ENCODE data around the gene MMP23B. TPM values are rescaled to one million over a fixed set of nuclear protein-coding genes. Genes with fewer than 3 reads are reported as not detected.
"Not testable (repeated sequence)": the region's sequence is repeated elsewhere in the genome, so short reads cannot be mapped to it uniquely, and the experiment has no call there.

MMP23B gene
- total RNA-seq, 1 donor from 2014 or later = 30.7 TPM

DNA sequence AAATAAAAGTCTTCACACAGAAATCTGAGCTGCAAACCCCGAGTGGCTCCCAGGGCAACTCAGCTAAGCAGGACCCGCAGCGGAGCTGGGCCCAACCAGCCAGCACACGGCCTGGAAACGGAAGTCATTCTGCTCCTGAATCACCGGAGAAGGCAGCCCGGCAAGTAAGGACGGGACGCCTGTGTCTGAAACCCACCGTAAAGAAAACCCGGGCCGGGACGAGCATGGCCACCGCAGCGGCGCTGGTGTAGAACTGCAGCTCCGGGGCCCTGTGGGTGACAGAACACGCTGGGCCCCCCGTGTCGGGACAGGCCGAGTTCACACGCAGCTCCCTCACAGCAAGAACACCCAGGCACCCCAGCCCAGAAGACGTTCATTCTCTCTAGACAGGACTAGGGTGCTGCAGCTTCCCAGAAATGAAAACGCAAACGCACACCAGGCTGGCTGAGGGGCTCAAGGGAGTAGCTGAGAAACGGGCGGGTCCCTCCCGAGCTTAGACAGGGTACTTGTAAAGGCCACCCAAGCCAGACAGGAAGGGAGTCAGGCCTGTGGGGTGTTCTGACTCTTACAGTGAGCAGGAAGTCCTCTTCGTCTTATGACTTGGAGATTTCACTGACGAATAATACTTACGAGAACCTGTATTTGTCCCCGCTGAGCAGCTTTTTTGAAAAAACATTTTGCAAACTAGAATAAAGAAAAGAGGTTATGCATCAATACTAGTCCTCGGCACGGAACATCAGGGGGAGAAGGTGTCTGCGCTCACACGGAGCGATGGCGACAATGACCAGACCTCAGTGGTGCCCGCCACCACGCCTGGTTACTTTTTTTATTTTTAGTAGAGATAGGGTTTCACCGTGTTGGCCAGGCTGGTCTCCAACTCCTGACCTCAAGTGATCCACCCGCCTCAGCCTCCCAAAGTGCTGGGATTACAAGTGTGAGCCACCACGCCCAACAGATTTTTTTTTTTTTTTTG lies 37.8 kb downstream of the MMP23B start:
- no peak for DNase-seq

DNA sequence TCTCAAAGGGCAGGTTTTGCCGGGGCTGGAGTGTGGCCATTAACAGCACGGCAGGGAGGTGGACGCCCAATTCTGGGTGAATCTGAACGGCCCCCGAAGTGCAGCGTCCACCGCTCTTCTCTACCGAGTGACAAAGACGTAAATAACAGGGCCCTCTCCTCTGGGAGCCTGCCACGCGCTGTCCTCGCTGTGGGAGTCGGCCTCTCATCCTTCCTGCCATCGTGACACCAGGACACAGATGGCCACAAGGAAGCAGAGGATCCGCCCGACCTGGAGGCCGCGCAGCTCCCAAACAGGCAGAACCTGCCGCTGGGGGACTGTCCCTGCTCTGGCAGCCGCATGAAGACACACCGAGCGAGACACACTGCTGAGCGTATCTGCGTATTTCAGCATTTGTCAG lies 38.9 kb downstream of the MMP23B start:
- no peak for DNase-seq

DNA sequence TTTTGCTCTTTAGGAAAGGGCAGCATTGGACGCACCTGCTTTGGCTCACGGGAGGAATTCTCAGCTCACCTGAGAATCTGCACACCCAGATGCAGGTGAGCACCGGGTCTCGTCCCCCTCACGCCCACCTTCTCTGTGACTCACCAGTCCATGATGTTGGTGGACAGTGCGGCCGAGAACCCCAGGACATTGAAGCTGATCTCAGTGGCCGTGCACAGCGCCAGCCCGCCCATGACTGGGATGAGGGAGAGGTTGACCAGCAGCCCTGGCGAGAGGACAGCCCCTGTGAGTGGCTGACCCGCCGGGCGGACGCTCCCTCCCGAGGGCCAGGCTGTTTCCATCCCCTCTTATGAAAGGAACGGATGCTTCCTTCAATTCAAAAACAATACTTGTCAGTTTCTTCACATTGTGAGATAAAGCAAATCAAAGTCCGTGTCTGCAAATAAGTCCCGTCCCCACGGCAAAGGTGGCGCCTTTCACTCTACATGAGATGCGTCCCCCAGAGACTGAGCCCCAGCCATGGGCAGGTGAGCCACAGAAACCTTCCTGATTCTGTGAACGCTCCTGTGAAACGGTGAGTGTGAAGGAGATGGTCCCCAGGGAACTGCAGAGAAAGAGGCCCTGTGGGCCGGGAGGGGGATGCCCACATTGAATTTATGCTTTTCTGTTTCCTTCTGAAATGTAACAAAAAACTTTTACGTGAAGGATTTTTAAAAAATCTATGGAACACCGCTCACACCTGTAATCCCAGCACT lies 39.6 kb downstream of the MMP23B start:
- no peak for DNase-seq

DNA sequence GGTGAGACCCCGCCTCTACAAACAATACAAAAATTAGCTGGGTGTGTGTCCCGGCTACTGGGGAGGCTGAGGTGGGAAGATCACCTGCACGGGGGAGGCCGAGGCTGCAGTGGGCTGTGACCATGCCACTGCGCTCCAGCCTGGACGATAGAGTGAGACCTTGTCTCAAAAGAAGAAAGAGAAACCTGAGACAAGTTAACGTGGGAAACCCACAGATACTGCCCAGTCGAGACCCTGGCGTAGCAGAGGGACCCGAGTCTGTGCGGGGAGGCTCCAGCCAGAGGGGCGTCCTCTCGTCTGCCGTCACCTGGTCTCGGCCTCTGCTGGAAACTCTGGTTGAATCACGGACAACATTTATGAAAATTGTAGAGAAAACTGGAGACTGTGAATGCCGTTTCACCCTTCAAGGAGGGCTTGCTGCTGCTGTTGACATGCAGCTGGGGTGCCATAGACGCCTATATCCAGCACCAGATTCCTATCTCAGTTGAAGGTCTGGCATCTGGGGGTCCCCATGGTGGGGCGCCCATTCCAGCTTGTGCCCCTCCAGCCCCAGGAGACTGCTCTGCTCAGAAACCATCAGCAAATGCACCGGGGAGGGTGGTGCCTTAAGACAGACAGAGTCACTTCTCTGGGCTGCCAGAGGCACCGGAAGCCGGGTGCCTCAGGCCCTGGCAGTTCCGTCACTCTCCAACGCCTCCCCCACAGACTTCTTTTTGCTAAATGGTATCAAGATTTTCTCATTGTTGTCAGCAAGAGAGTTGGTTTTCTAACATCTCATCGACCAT lies 40.4 kb downstream of the MMP23B start:
- no peak for DNase-seq

DNA sequence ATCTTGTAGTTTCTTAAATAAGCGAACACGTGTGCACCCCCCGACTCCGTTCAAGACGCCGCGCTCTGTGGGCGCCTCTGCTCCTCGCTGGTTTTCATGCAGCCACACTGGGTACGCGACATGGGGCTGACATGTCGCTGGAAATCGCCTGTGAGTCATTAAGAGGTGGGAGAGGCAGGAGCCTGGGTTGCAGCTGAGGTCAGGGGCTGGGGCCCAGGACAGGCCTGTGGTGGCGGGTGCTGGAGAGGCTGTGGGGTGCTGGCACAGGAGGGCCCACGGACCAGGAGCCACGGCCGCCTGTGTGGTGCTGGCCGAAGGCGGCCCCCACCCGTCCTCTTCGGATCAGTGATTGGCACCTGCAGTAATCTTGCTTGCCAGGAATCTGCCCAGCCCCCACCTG lies 42.8 kb downstream of the MMP23B start:
- DNase-seq = not testable (repeated sequence)

DNA sequence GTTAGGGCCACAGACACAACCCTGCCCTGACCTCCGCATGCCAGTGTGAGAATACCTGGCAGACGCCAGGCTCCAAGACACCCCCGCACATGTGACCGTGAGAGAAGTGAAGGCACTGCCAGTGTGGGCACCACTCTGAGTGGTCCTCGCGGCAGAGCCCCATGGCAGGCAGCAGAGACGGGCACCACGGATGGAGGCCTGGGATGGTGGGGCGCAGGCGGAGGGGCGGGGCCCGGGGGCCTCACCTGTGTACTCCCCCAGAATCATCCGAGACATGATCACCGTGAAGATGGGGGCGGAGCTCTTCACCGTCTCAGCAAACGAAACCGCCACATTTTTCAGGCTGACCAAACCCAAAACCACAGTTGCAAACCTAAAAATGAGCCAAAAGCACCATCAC lies 43.2 kb downstream of the MMP23B start:
- not testable (repeated sequence) for DNase-seq

DNA sequence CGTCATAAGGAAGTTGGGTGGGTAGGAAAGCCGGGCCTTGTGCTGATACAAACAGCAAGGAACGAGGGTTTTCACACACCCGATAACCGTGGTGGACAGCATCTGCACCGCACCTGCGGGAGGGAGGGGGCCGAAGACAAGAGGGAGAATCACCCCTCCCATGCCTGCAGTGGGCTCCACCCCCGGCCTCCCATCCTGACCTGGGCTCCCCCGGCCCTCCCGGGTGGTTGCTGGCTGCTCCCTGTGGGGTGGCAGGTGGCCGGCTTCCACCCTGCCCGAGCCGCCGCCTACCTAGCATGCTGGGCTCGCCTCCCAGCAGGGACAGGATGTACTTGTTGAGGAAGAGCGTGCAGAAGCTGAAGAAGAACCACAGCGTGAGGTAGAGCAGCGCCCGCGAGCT lies 44.1 kb downstream of the MMP23B start:
- DNase-seq = not testable (repeated sequence)

DNA sequence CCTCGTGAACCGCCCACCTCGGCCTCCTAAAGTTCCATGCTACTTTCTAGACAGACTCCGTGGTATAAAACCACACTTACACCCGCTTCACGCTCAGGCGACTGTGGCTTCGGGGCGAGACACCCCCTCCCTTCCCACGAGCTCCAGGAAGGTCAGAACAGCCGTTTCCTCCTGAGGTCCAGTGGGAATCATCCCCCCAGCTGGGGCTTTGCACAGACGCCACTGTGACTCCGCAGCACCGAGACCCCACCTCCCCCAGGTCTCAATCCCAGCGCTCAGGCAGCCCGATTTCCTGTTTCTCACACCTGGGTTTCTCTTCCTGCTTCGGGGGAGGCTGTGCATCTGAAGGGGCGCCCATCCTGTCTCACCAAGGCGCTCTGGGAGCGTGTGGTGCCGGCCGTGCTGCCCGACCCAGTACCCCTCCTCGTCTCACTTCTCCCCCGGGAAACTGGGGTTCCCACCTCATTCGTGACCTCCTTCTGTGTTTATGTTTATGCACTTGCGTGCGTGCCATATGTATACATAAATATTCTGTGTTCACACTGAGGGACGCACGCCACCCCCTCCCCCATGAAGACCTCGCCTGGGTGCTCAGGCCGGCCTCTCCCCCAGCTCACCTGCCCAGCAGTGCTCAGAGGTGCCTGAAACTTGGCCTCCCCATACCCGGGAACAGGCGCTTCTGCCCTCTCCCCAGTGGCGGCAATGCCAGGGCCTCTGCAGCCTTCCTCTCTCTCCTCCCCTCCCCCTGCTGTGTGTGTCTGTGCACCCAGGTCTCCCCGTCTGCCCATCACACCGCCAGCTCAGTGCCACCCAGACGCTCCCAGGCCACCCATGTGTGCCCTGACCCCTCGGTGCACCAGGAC lies 46.0 kb downstream of the MMP23B start:
- no peak for DNase-seq

DNA sequence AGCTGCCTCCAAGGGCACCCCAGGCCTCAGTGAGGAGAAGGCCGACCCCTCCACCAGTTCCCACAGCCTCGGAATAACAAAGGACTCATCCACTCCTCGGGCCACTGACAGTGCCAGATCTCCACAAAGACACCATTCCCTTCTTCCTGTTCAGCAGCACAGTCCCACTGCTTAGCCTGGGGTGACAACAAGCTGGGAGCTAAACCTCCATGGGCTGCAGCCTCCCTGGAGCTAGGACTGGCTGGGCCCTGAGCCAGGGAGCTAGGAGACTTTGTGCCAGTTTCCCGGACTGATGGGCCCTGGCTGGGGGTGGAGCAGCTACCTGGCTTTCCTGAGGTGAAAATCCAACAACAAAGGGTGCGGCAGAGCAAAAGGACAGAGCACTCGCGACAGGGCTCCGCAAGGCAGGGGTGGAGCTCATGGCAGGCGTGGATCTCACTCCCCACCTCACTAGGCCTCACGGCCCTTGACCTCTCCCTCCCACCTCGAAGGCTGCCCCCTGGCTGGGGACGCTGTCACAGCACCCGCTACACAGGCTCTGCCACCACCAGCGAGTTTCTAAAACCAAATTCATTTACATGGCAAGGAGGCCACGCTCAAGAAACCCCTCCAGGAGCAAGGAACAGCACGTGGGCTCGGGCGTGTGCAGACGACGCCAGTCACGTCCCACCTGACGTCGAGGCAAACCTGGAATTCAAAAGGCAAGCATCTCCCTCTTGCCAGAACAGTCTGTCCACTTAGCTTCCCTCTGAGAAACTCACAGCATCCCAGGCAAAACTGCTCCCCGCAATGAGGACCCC lies 46.8 kb downstream of the MMP23B start:
- no peak for DNase-seq

DNA sequence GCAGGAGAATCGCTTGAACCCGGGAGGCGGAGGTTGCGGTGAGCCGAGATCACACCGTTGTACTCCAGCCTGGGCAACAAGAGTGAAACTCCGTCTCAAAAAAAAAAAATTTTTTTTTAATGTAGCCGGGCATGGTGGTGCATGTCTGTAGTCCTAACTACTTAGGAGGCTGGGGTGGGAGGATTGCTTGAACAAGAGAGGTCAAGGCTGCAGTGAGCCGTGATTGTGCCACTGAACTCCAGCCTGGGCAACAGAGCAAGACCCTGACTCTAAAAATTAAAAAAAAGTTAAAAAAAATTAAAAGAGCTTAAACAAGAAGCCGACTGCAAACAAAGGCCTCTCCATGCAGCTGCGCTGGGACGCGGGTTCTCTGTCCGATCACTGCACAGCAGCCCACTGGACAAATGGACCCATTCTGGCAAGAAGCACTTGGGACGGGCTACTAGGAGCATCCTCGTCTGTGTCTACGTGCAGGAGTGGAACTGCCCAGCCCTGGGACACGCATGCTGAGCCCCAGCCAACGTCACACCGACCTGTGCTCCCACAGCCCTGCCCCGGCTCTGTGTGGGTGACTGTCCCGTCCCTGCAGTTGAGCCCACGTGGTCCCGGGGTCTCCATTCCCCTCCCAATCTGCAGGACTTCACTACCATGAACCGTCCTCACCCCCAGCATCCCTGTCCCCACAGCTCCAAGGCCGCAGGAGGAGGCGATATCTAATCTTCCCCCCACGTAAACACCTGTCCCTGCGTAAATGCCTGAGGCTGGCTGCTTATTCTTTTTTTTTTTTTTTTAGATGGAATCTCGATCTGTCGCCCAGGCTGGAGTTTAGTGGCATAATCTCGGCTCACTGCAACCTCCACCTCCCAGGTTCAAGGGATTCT lies 48.3 kb downstream of the MMP23B start:
- DNase-seq = no peak

DNA sequence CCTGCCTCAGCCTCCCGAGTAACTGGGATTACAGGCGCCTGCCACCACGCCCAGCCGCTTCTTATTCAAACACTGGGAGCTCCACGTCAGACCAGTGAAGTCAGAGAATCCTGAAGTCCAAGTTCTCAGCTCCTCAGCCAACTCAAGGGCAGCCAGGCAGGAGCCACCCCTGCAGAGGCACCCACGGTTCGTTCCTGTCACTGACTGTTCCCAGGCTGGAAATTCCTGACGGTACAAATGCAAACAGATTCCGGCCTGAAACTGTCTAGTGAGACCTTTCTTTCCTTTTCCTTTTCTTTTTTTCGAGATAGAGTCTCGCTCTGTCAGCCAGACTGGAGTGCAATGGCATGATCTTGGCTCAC lies 48.9 kb downstream of the MMP23B start:
- no peak for DNase-seq

DNA sequence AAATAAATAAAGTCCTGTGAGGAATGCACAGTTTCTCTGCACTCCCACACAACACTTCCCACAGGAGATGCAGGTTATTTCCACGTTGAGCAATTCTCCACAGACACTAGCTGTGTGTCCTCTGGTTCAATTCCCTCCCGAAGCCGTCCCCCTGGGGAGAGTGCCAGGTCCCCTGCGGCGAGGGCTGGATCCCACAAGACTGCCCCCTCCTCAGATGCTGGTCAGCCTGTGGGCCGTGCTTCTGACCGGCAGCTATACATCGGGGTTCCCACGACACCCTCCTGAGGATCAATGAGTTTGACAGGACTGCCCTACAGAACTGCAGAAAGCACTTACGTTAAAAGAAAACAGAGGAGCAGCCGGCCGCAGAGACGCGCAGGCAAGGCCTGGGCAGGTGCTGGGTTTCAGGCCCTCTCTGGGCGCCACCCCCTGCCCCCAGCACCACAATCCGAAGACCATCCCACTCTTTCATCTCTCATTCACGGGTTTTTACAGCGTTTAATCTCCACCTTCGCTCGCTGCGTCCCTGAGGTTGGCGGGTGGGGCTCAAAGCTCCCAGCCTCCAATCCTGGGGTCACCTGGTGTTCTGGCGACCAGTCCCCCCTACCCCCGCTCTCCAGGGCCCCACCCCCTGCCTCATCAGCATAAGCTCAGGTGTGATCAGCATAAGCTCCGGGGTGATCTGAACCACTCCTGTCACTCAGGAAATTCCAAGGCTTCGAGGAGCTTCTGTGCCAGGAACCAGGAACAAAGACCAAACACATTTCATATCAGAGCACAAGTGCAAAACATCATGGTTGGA lies 51.3 kb downstream of the MMP23B start:
- no peak for DNase-seq

Other genes starting within 250 kb of the MMP23B start
- gene CCNL2, start 232.8 kb upstream of the MMP23B start, total RNA-seq = 178 TPM
- 66.5 TPM for gene MRPL20, start 224.9 kb upstream of the MMP23B start, total RNA-seq
- gene ANKRD65, start 210.9 kb upstream of the MMP23B start, total RNA-seq = 2.9 TPM
- 8.6 TPM for gene VWA1, start 196.5 kb upstream of the MMP23B start, total RNA-seq
- 0.39 TPM for gene ATAD3C, start 182.5 kb upstream of the MMP23B start, total RNA-seq
- 16.7 TPM for gene ATAD3B, start 160.4 kb upstream of the MMP23B start, total RNA-seq
- gene ATAD3A, start 120.0 kb upstream of the MMP23B start, total RNA-seq = 11.9 TPM
- gene TMEM240, start 91.5 kb upstream of the MMP23B start, total RNA-seq = 2.1 TPM
- gene SSU72, start 57.3 kb upstream of the MMP23B start, total RNA-seq = 33.9 TPM
- 0.99 TPM for gene FNDC10, start 32.0 kb upstream of the MMP23B start, total RNA-seq
- 28.8 TPM for gene MIB2, start 16.7 kb upstream of the MMP23B start, total RNA-seq
- gene CDK11B, start 26.8 kb downstream of the MMP23B start, total RNA-seq = 9.6 TPM
- 31.7 TPM for gene SLC35E2B, start 60.6 kb downstream of the MMP23B start, total RNA-seq
- 25.4 TPM for gene CDK11A, start 92.2 kb downstream of the MMP23B start, total RNA-seq
- 33.1 TPM for gene NADK, start 146.3 kb downstream of the MMP23B start, total RNA-seq